ENCODE measurements around the gene ILDR1.

DNA sequence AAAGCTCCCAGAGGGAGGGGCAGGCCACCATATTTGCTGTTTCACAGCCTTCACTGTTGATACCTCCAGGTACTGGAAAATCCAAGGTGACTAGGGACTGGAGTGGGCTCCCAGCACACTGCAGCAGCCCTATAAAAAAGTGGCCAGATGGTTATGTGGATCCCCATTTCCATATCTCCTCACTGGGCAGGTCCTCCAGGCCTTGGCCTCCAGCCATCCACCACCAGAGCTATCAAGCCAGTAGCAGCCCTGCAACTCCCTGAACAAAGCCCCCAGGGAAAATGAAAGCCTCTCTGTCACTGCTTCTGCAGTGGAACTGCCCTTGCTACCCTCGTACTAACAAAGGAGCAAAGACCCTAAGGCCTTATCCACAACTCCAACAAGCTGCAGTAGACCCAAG lies 58.4 kb downstream of the ILDR1 start:
- TF ChIP-seq, protein P1, sequence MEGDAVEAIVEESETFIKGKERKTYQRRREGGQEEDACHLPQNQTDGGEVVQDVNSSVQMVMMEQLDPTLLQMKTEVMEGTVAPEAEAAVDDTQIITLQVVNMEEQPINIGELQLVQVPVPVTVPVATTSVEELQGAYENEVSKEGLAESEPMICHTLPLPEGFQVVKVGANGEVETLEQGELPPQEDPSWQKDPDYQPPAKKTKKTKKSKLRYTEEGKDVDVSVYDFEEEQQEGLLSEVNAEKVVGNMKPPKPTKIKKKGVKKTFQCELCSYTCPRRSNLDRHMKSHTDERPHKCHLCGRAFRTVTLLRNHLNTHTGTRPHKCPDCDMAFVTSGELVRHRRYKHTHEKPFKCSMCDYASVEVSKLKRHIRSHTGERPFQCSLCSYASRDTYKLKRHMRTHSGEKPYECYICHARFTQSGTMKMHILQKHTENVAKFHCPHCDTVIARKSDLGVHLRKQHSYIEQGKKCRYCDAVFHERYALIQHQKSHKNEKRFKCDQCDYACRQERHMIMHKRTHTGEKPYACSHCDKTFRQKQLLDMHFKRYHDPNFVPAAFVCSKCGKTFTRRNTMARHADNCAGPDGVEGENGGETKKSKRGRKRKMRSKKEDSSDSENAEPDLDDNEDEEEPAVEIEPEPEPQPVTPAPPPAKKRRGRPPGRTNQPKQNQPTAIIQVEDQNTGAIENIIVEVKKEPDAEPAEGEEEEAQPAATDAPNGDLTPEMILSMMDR (IDR thresholded peaks at IDR 0.05) = no peak
- TF ChIP-seq POLR2A (IDR thresholded peaks at IDR 0.05) (no peak), EP300 (IDR thresholded peaks at IDR 0.05) (no peak), POLR2AphosphoS5 (IDR thresholded peaks at IDR 0.05) (no peak)
